Mesothelial cell of epicardium (in vitro differentiated cells): ENCODE results near the gene PTPN13. TPM values are rescaled to one million over a fixed set of nuclear protein-coding genes. Genes with fewer than 3 reads are reported as not detected.

Experiments used
- DNase-seq, 2 experiments: peaks; one replicate each; pipeline ENCODE4 v3.0.0; 2021; ENCODE audit warnings: low spot score in 2 of 2; ENCODE audit not compliant: unreplicated experiment in 2 of 2
- H3K27ac Mint-ChIP-seq: 2 replicates; pipeline ENCODE4 v1.8.0; 2021; ENCODE audit warnings: mixed read lengths
- H3K27me3 Mint-ChIP-seq: 2 replicates; pipeline ENCODE4 v1.8.0; 2021; ENCODE audit warnings: low read depth, mixed read lengths
- H3K36me3 Mint-ChIP-seq: 2 replicates; pipeline ENCODE4 v1.8.0; 2021; ENCODE audit warnings: mixed read lengths
- H3K4me1 Mint-ChIP-seq: 2 replicates; pipeline ENCODE4 v1.8.0; 2021; ENCODE audit warnings: mixed read lengths
- H3K4me3 Mint-ChIP-seq: 2 replicates; pipeline ENCODE4 v1.8.0; 2021; ENCODE audit warnings: mild to moderate bottlenecking, moderate library complexity, mixed read lengths
- H3K9me3 Mint-ChIP-seq: 2 replicates; pipeline ENCODE4 v1.8.0; 2021; ENCODE audit warnings: mixed read lengths
- CTCF ChIP-seq: fragments of 200-600 bp; sonication (generic); IDR thresholded peaks from one replicate; pipeline ENCODE4 v1.5.0; 2021; ENCODE audit warnings: antibody characterized with exemption; ENCODE audit not compliant: unreplicated experiment
- total RNA-seq: library from RNA; stranded (reverse); gene quantifications from 3 replicates; pipeline ENCODE4 v1.2.1, GENCODE V29; 2021

The PTPN13 gene
- total RNA-seq, 1 donor from 2014 or later = 45.4 TPM

GRCh38 chr4:86592553-86593249, 1.4 kb upstream of the PTPN13 start:
- H3K27ac Mint-ChIP-seq = peak overlapping the region; percentile 99
- no peaks in the 10 kb centered on the region for H3K9me3 Mint-ChIP-seq
- peaks cover 32% of the 10 kb centered on the region for H3K4me1 Mint-ChIP-seq
- TF ChIP-seq CTCF = no peak
- H3K27me3 Mint-ChIP-seq = no peaks in the 10 kb centered on the region
- no peak for DNase-seq
- peak overlapping the region; percentile 90 for H3K4me3 Mint-ChIP-seq
- no peaks in the 10 kb centered on the region for H3K36me3 Mint-ChIP-seq

GRCh38 chr4:86594559-86595425, 677 bp downstream of the PTPN13 start:
- DNase-seq = peak; percentile 37 to 71
- Mint-ChIP-seq H3K4me1 (peaks cover 36% of the 10 kb centered on the region), H3K27ac (peak overlapping the region; percentile 99), H3K27me3 (no peaks in the 10 kb centered on the region), H3K9me3 (no peaks in the 10 kb centered on the region), H3K36me3 (no peaks in the 10 kb centered on the region), H3K4me3 (peak overlapping the region; percentile 90)
- TF ChIP-seq CTCF = no peak

- peak overlapping the region; percentile 97 for H3K27ac Mint-ChIP-seq
- TF ChIP-seq CTCF = no peak
- H3K4me3 Mint-ChIP-seq = peak overlapping the region; percentile 90
- H3K36me3 Mint-ChIP-seq = no peaks in the 10 kb centered on the region
- DNase-seq = no peak
- peaks cover 37% of the 10 kb centered on the region for H3K4me1 Mint-ChIP-seq
- H3K9me3 Mint-ChIP-seq = no peaks in the 10 kb centered on the region
- no peaks in the 10 kb centered on the region for H3K27me3 Mint-ChIP-seq
These were observed 1.3 kb downstream of the PTPN13 start for GRCh38 chr4:86595426-86595805.

GRCh38 chr4:86596807-86597206, 2.7 kb downstream of the PTPN13 start:
- H3K27ac Mint-ChIP-seq = peak overlapping the region; percentile 72
- no peaks in the 10 kb centered on the region for H3K36me3 Mint-ChIP-seq
- H3K4me1 Mint-ChIP-seq = peaks cover 38% of the 10 kb centered on the region
- peak overlapping the region; percentile 32 for H3K4me3 Mint-ChIP-seq
- DNase-seq = no peak
- no peak for TF ChIP-seq CTCF
- no peaks in the 10 kb centered on the region for H3K9me3 Mint-ChIP-seq
- no peaks in the 10 kb centered on the region for H3K27me3 Mint-ChIP-seq

- no peak for TF ChIP-seq CTCF
- H3K9me3 Mint-ChIP-seq = no peaks in the 10 kb centered on the region
- H3K36me3 Mint-ChIP-seq = no peaks in the 10 kb centered on the region
- no peak overlapping the region for H3K27ac Mint-ChIP-seq
- H3K4me3 Mint-ChIP-seq = no peak overlapping the region
- no peaks in the 10 kb centered on the region for H3K27me3 Mint-ChIP-seq
- peaks cover 25% of the 10 kb centered on the region for H3K4me1 Mint-ChIP-seq
- no peak for DNase-seq
These were observed 6.0 kb downstream of the PTPN13 start for GRCh38 chr4:86600007-86600653.
